GM18909 (cell line): ENCODE measurements around the gene AREG.

Experiments
- ATAC-seq: cut with Tn5 transposase; IDR thresholded peaks from one replicate; pipeline ENCODE4 v1.9.1; 2021; ENCODE audit warnings: mild to moderate bottlenecking; ENCODE audit not compliant: unreplicated experiment, poor library complexity

The AREG gene

GRCh38 chr4:74499986-74500781, 55.2 kb downstream of the AREG start:
- peak; percentile 88 for ATAC-seq

- ATAC-seq, result no peak
These were observed 56.6 kb downstream of the AREG start for GRCh38 chr4:74501579-74501978.

- no peak for ATAC-seq
These were observed 58.6 kb downstream of the AREG start for GRCh38 chr4:74503580-74503979.

DNA sequence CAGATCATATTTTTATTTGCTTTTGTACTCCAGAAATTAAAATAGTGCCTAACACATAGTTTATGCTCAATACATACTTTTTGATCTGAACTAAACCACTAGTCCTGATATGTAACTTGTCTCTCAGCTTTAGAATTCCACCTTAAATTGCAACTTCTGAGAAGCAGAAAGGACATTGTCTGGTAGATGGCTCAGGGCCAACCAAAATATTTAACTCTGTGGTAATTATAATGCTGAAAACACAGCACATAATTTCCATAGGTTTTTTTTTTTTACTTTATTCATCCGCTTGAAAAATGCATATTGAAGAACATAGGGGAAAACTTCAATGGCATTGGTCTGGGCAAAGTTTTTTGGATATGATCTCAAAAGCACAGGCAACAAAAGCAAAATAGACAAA, 59.3 kb downstream of the AREG start:
- ATAC-seq, result no peak
